Neural progenitor cell (in vitro differentiated cells): ENCODE measurements around the gene COG7. TPM values are rescaled to one million over a fixed set of nuclear protein-coding genes. Genes with fewer than 3 reads are reported as not detected.

ENCODE experiments used
- DNase-seq: peaks from one replicate; pipeline ENCODE4 v3.0.0-alpha.2; 2016; ENCODE audit warnings: low spot score
- H2AFZ ChIP-seq: fragments of 200-600 bp; sonication (generic); replicated peaks from 2 replicates; pipeline ENCODE4 v1.6.1; 2016; ENCODE audit warnings: antibody characterized with exemption
- H3F3A ChIP-seq: fragments of 200-600 bp; sonication (generic); 2 replicates; pipeline ENCODE4 v1.6.1; 2016; ENCODE audit warnings: antibody characterized with exemption, low read depth
- H3K27ac ChIP-seq: fragments of 200-600 bp; sonication (generic); 2 replicates; pipeline ENCODE4 v1.5.1; 2016; ENCODE audit warnings: mild to moderate bottlenecking
- H3K27me3 ChIP-seq: fragments of 200-600 bp; sonication (generic); 2 replicates; pipeline ENCODE4 v1.6.1; 2016; ENCODE audit warnings: mild to moderate bottlenecking, moderate library complexity
- H3K36me3 ChIP-seq: fragments of 200-600 bp; sonication (generic); 2 replicates; pipeline ENCODE4 v1.5.1; 2016
- H3K4me1 ChIP-seq: fragments of 200-600 bp; sonication (generic); 2 replicates; pipeline ENCODE4 v1.6.1; 2016; ENCODE audit warnings: mixed run types
- H3K4me2 ChIP-seq: fragments of 200-600 bp; sonication (generic); 2 replicates; pipeline ENCODE4 v1.6.1; 2016
- H3K4me3 ChIP-seq: fragments of 200-600 bp; sonication (generic); 2 replicates; pipeline ENCODE4 v1.5.1; 2016
- H3K79me2 ChIP-seq: fragments of 200-600 bp; sonication (generic); 2 replicates; pipeline ENCODE4 v1.6.1; 2016; ENCODE audit warnings: low read depth
- H3K9ac ChIP-seq: fragments of 200-600 bp; sonication (generic); 2 replicates; pipeline ENCODE4 v1.6.1; 2016
- H3K9me3 ChIP-seq: fragments of 200-600 bp; sonication (generic); 2 replicates; pipeline ENCODE4 v1.5.1; 2016; ENCODE audit warnings: low read depth
- H4K20me1 ChIP-seq: fragments of 200-600 bp; sonication (generic); 2 replicates; pipeline ENCODE4 v1.6.1; 2016; ENCODE audit warnings: low read depth
- H3K27ac Mint-ChIP-seq: 3 replicates; pipeline ENCODE4 v1.8.0; 2021; ENCODE audit warnings: mixed read lengths
- H3K27me3 Mint-ChIP-seq: 2 replicates; pipeline ENCODE4 v1.8.0; 2022; ENCODE audit warnings: low read depth, mild to moderate bottlenecking, inconsistent platforms, moderate library complexity, mixed read lengths; ENCODE audit not compliant: insufficient read depth
- H3K36me3 Mint-ChIP-seq: 3 replicates; pipeline ENCODE4 v1.8.0; 2021; ENCODE audit warnings: mixed read lengths
- H3K4me1 Mint-ChIP-seq: 3 replicates; pipeline ENCODE4 v1.8.0; 2021; ENCODE audit warnings: mixed read lengths
- H3K4me3 Mint-ChIP-seq: 3 replicates; pipeline ENCODE4 v1.8.0; 2021; ENCODE audit warnings: mild to moderate bottlenecking, moderate library complexity, mixed read lengths
- H3K9me3 Mint-ChIP-seq: 3 replicates; pipeline ENCODE4 v1.8.0; 2020; ENCODE audit warnings: mixed read lengths
- CTCF ChIP-seq: fragments of 200-600 bp; sonication (generic); IDR thresholded peaks from 2 replicates; pipeline ENCODE4 v1.5.1; 2017; ENCODE audit warnings: antibody characterized with exemption, mild to moderate bottlenecking
- EZH2 ChIP-seq: fragments of 200-600 bp; sonication (generic); IDR thresholded peaks from 2 replicates; pipeline ENCODE4 v1.6.1; 2017; ENCODE audit warnings: antibody characterized with exemption, mild to moderate bottlenecking, moderate library complexity
- EZH2phosphoT487 ChIP-seq: fragments of 200-600 bp; sonication (generic); IDR thresholded peaks from 2 replicates; pipeline ENCODE4 v1.6.1; 2017; ENCODE audit warnings: antibody characterized with exemption
- total RNA-seq: library from RNA; depleted of rRNA; stranded (reverse); fragments of >200 nt; gene quantifications from 2 replicates; pipeline ENCODE4 v1.2.3, GENCODE V29; 2015; ENCODE audit warnings: low replicate concordance

Gene COG7
- total RNA-seq, 1 donor from 2014 or later: 21.6 TPM

- Mint-ChIP-seq H3K9me3 (no peaks in the 10 kb centered on the region), H3K36me3 (peaks cover 26% of the 10 kb centered on the region), H3K27ac (no peak overlapping the region), H3K27me3 (no peaks in the 10 kb centered on the region), H3K4me3 (no peak overlapping the region), H3K4me1 (no peaks in the 10 kb centered on the region)
- Histone ChIP-seq H3K9ac (no peak overlapping the region), H2AFZ (no peak overlapping the region), H3F3A (no peaks in the 10 kb centered on the region), H3K79me2 (peaks cover 55% of the 10 kb centered on the region), H3K9me3 (no peaks in the 10 kb centered on the region), H3K4me1 (no peaks in the 10 kb centered on the region), H3K27ac (no peak overlapping the region), H3K4me2 (no peak overlapping the region), H3K36me3 (peaks cover 13% of the 10 kb centered on the region), H4K20me1 (peaks cover 95% of the 10 kb centered on the region), H3K4me3 (no peak overlapping the region), H3K27me3 (no peaks in the 10 kb centered on the region)
- no peak for TF ChIP-seq CTCF
- no peak for TF ChIP-seq EZH2
- no peak for DNase-seq
These were observed 41.2 kb upstream of the COG7 start for GRCh38 chr16:23494188-23494587.

GRCh38 chr16:23491490-23492391 is 38.8 kb upstream of the COG7 start:
- H3K27me3 ChIP-seq: no peaks in the 10 kb centered on the region
- H3K36me3 ChIP-seq: peaks cover 13% of the 10 kb centered on the region
- H3K9ac ChIP-seq: no peak overlapping the region
- no peak overlapping the region for H3K27ac Mint-ChIP-seq
- peaks cover 83% of the 10 kb centered on the region for H4K20me1 ChIP-seq
- no peaks in the 10 kb centered on the region for H3K9me3 Mint-ChIP-seq
- peaks cover 23% of the 10 kb centered on the region for H3K36me3 Mint-ChIP-seq
- DNase-seq: no peak
- H3K4me2 ChIP-seq: no peak overlapping the region
- H3K27me3 Mint-ChIP-seq: no peaks in the 10 kb centered on the region
- no peak overlapping the region for H3K4me3 Mint-ChIP-seq
- H3K4me1 Mint-ChIP-seq: no peaks in the 10 kb centered on the region
- no peaks in the 10 kb centered on the region for H3K9me3 ChIP-seq
- no peaks in the 10 kb centered on the region for H3K4me1 ChIP-seq
- no peak overlapping the region for H3K27ac ChIP-seq
- H2AFZ ChIP-seq: no peak overlapping the region
- H3K4me3 ChIP-seq: no peak overlapping the region
- H3F3A ChIP-seq: no peaks in the 10 kb centered on the region
- TF ChIP-seq CTCF (no peak), EZH2phosphoT487 (no peak), EZH2 (no peak)
- H3K79me2 ChIP-seq: peaks cover 32% of the 10 kb centered on the region

- Mint-ChIP-seq H3K9me3 (no peaks in the 10 kb centered on the region), H3K27ac (no peak overlapping the region), H3K4me3 (no peak overlapping the region), H3K4me1 (no peaks in the 10 kb centered on the region), H3K27me3 (no peaks in the 10 kb centered on the region), H3K36me3 (peaks cover 34% of the 10 kb centered on the region)
- Histone ChIP-seq H3K27ac (no peak overlapping the region), H3K36me3 (peaks cover 9% of the 10 kb centered on the region), H3K9me3 (no peaks in the 10 kb centered on the region), H4K20me1 (peaks cover 61% of the 10 kb centered on the region), H3K9ac (no peak overlapping the region), H3K79me2 (peaks cover 8% of the 10 kb centered on the region), H3K4me3 (no peak overlapping the region), H3K27me3 (no peaks in the 10 kb centered on the region), H3K4me1 (no peaks in the 10 kb centered on the region), H3K4me2 (no peak overlapping the region), H2AFZ (no peak overlapping the region), H3F3A (no peaks in the 10 kb centered on the region)
- TF ChIP-seq CTCF (no peak), EZH2 (no peak)
- no peak for DNase-seq
These were observed 33.5 kb upstream of the COG7 start for GRCh38 chr16:23486480-23486879.
